ENCODE measurements around the gene TIMM50.
"Not testable (repeated sequence)": the region's sequence is repeated elsewhere in the genome, so short reads cannot be mapped to it uniquely, and the experiment has no call there.

Gene TIMM50

GRCh38 chr19:39469567-39469966, 11.1 kb upstream of the TIMM50 start:
- DNase-seq (ENCODE audit: low read depth in 2 of 2), result no peak

- no peak for DNase-seq (ENCODE audit: low read depth in 2 of 2)
Measured at GRCh38 chr19:39470724-39471339, 9.8 kb upstream of the TIMM50 start.

- DNase-seq (ENCODE audit: low read depth in 2 of 2), result no peak
Measured at GRCh38 chr19:39471756-39472536, 8.7 kb upstream of the TIMM50 start.

GRCh38 chr19:39472746-39473442, 7.7 kb upstream of the TIMM50 start:
- DNase-seq (ENCODE audit: low read depth in 2 of 2), result no peak

- no peak for DNase-seq (ENCODE audit: low read depth in 2 of 2)
Measured at GRCh38 chr19:39473443-39473960, 7.1 kb upstream of the TIMM50 start.

GRCh38 chr19:39474139-39474620, 6.5 kb upstream of the TIMM50 start:
- DNase-seq (ENCODE audit: low read depth in 2 of 2), result peak; percentile 41 to 70

GRCh38 chr19:39475748-39476147, 4.9 kb upstream of the TIMM50 start:
- no peak for DNase-seq (ENCODE audit: low read depth in 2 of 2)

- DNase-seq (ENCODE audit: low read depth in 2 of 2), result not testable (repeated sequence)
Measured at GRCh38 chr19:39479319-39479801, 1.3 kb upstream of the TIMM50 start.

GRCh38 chr19:39479916-39480315, 722 bp upstream of the TIMM50 start:
- DNase-seq (ENCODE audit: low read depth in 2 of 2), result no peak

- no peak for DNase-seq (ENCODE audit: low read depth in 2 of 2)
Measured at GRCh38 chr19:39481229-39481545, 549 bp downstream of the TIMM50 start.

GRCh38 chr19:39481676-39482075, 1.0 kb downstream of the TIMM50 start:
- no peak for DNase-seq (ENCODE audit: low read depth in 2 of 2)

GRCh38 chr19:39483141-39483540, 2.5 kb downstream of the TIMM50 start:
- DNase-seq (ENCODE audit: low read depth in 2 of 2), result no peak

GRCh38 chr19:39489756-39490155, 9.1 kb downstream of the TIMM50 start:
- DNase-seq (ENCODE audit: low read depth in 2 of 2), result no peak

GRCh38 chr19:39492225-39492624, 11.6 kb downstream of the TIMM50 start:
- DNase-seq (ENCODE audit: low read depth in 2 of 2), result no peak

- no peak for DNase-seq (ENCODE audit: low read depth in 2 of 2)
Measured at GRCh38 chr19:39492788-39493187, 12.2 kb downstream of the TIMM50 start.

GRCh38 chr19:39494661-39495060, 14.0 kb downstream of the TIMM50 start:
- no peak for DNase-seq (ENCODE audit: low read depth in 2 of 2)

- no peak for DNase-seq (ENCODE audit: low read depth in 2 of 2)
Measured at GRCh38 chr19:39496063-39496462, 15.4 kb downstream of the TIMM50 start.

- DNase-seq (ENCODE audit: low read depth in 2 of 2), result no peak
Measured at GRCh38 chr19:39497701-39497995, 17.0 kb downstream of the TIMM50 start.

- no peak for DNase-seq (ENCODE audit: low read depth in 2 of 2)
Measured at GRCh38 chr19:39497996-39498797, 17.6 kb downstream of the TIMM50 start.

GRCh38 chr19:39498798-39499642, 18.4 kb downstream of the TIMM50 start, which contains the start of gene DLL3:
Gene DLL3, plus strand, starts transcription at chr19:39498947. Its CDS starts 28 bp downstream, at chr19:39498975.
- no peak for DNase-seq (ENCODE audit: low read depth in 2 of 2)

- DNase-seq (ENCODE audit: low read depth in 2 of 2), result no peak
Measured at GRCh38 chr19:39499932-39500331, 19.3 kb downstream of the TIMM50 start.

All from stimulated activated CD4-positive, alpha-beta T cell treated with anti-CD3 and anti-CD28 coated beads, Interleukin-1b, Interleukin-23, amount 100 ng/mL, for 1 hour (primary cell).